Liver (tissue), 9 donors: ENCODE results near the gene CDC37. TPM values are rescaled to one million over a fixed set of nuclear protein-coding genes. Genes with fewer than 3 reads are reported as not detected.

Experiments used
- DNase-seq: peaks from one replicate; pipeline ENCODE4 v3.0.0-alpha.2; 2017; ENCODE audit warnings: low spot score
- H3K27ac ChIP-seq, 2 donors: one replicate each; pipeline ENCODE4 v1.7.0; 2013; ENCODE audit warnings: inconsistent platforms in 2 of 2, low read length in 2 of 2, control low read depth in 1 of 2, low read depth in 1 of 2, mild to moderate bottlenecking in 1 of 2
- H3K27me3 ChIP-seq, 4 donors: one replicate each; pipeline versions ENCODE4 v1.6.1 to v1.7.0; 2013; ENCODE audit warnings: low read length in 3 of 4, inconsistent platforms in 1 of 4, mild to moderate bottlenecking in 1 of 4, moderate library complexity in 1 of 4; ENCODE audit not compliant: control insufficient read depth in 4 of 4, insufficient read depth in 4 of 4
- H3K36me3 ChIP-seq, 4 donors: one replicate each; pipeline versions ENCODE4 v1.6.1 to v1.7.0; 2013; ENCODE audit warnings: low read length in 3 of 4, mild to moderate bottlenecking in 3 of 4, low read depth in 1 of 4, moderate library complexity in 1 of 4; ENCODE audit not compliant: control insufficient read depth in 4 of 4, insufficient read depth in 3 of 4
- H3K4me1 ChIP-seq, 4 donors: one replicate each; pipeline versions ENCODE4 v1.6.1 to v1.7.0; 2013; ENCODE audit warnings: low read length in 3 of 4, mild to moderate bottlenecking in 3 of 4, moderate library complexity in 1 of 4; ENCODE audit not compliant: control insufficient read depth in 4 of 4, insufficient read depth in 4 of 4
- H3K4me3 ChIP-seq, 3 donors: one replicate each; pipeline versions ENCODE4 v1.6.1 to v1.7.0; 2013; ENCODE audit warnings: low read length in 3 of 3, control low read depth in 1 of 3, low read depth in 1 of 3, mild to moderate bottlenecking in 1 of 3
- H3K9ac ChIP-seq, 2 donors: one replicate each; pipeline ENCODE4 v1.7.0; 2013; ENCODE audit warnings: low read length in 2 of 2, mild to moderate bottlenecking in 2 of 2, moderate library complexity in 2 of 2, control low read depth in 1 of 2, low read depth in 1 of 2
- H3K9me3 ChIP-seq, 4 donors: one replicate each; pipeline versions ENCODE4 v1.6.1 to v1.7.0; 2013; ENCODE audit warnings: low read length in 3 of 4; ENCODE audit not compliant: control insufficient read depth in 4 of 4
- CTCF ChIP-seq: fragments of 150-350 bp; IDR thresholded peaks from 2 replicates; pipeline ENCODE4 v1.5.1; 2017; ENCODE audit warnings: improper control_type of control experiment, low read depth, low read length; ENCODE audit not compliant: missing input control
- EGR1 ChIP-seq, 2 donors: IDR thresholded peaks; 2 replicates each; pipeline ENCODE4 v1.6.1; 2016 to 2018; ENCODE audit warnings: antibody characterized with exemption in 2 of 2, low read depth in 2 of 2
- FOXA1 ChIP-seq: IDR thresholded peaks from 2 replicates; pipeline ENCODE4 v1.6.1; 2016; ENCODE audit warnings: antibody characterized with exemption
- FOXA2 ChIP-seq: IDR thresholded peaks from 2 replicates; pipeline ENCODE4 v1.6.1; 2016; ENCODE audit warnings: antibody characterized with exemption
- GABPA ChIP-seq, 2 donors: IDR thresholded peaks in 1 of 2; conservative IDR thresholded peaks in 1 of 2; 2 replicates each; pipeline ENCODE4 v1.6.1; 2016; ENCODE audit warnings: antibody characterized with exemption in 2 of 2, mild to moderate bottlenecking in 1 of 2, moderate library complexity in 1 of 2
- HNF4A ChIP-seq, 2 donors: conservative IDR thresholded peaks; 2 replicates each; pipeline ENCODE4 v1.6.1; 2016; ENCODE audit warnings: antibody characterized with exemption in 2 of 2, mild to moderate bottlenecking in 2 of 2
- HNF4G ChIP-seq: IDR thresholded peaks from 2 replicates; pipeline ENCODE4 v1.6.1; 2016; ENCODE audit warnings: antibody characterized with exemption
- JUND ChIP-seq, 2 donors: IDR thresholded peaks; 2 replicates each; pipeline ENCODE4 v1.6.1; 2016; ENCODE audit warnings: antibody characterized with exemption in 2 of 2
- MAX ChIP-seq: IDR thresholded peaks from 2 replicates; pipeline ENCODE4 v1.6.1; 2016; ENCODE audit warnings: antibody characterized with exemption
- NR2F2 ChIP-seq: IDR thresholded peaks from 2 replicates; pipeline ENCODE4 v1.6.1; 2016; ENCODE audit warnings: antibody characterized with exemption
- RAD21 ChIP-seq, 2 donors: IDR thresholded peaks; 2 replicates each; pipeline ENCODE4 v1.6.1; 2016; ENCODE audit warnings: antibody characterized with exemption in 2 of 2, mild to moderate bottlenecking in 2 of 2
- REST ChIP-seq: IDR thresholded peaks from 2 replicates; pipeline ENCODE4 v1.6.1; 2016; ENCODE audit warnings: antibody characterized with exemption, mild to moderate bottlenecking
- RXRA ChIP-seq, 2 donors: IDR thresholded peaks; 2 replicates each; pipeline ENCODE4 v1.6.1; 2017 to 2018; ENCODE audit warnings: antibody characterized with exemption in 2 of 2, mild to moderate bottlenecking in 1 of 2
- SP1 ChIP-seq: IDR thresholded peaks from 2 replicates; pipeline ENCODE4 v1.6.1; 2018; ENCODE audit warnings: antibody characterized with exemption, mild to moderate bottlenecking
- TAF1 ChIP-seq: conservative IDR thresholded peaks from 2 replicates; pipeline ENCODE4 v1.6.1; 2016; ENCODE audit warnings: antibody characterized with exemption, mild to moderate bottlenecking
- YY1 ChIP-seq: IDR thresholded peaks from 2 replicates; pipeline ENCODE4 v1.6.1; 2016; ENCODE audit warnings: antibody characterized with exemption, mild to moderate bottlenecking
- ZBTB33 ChIP-seq: IDR thresholded peaks from 2 replicates; pipeline ENCODE4 v1.6.1; 2016; ENCODE audit warnings: antibody characterized with exemption
- WGBS: extraction: QIAGEN DNeasy Blood & Tissue Kit; methylation state at CpG from one replicate; pipeline ENCODE4 v1.1.7; 2013; 5-methylcytosine and 5-hydroxymethylcytosine counted together
- polyA plus RNA-seq, 2 donors: library from polyadenylated mRNA; stranded (reverse) in 1 of 2; unstranded in 1 of 2; fragments of 200-250 nt in 1 of 2; fragments of >200 nt in 1 of 2; fragmentation: Nextera tagmentation in 1 of 2; extraction: Ambion mirVana in 1 of 2; gene quantifications; one replicate each; pipeline versions ENCODE4 v1.2.1 to v1.2.3, GENCODE V29; 2013 to 2015
- total RNA-seq, 2 donors: library from RNA; depleted of rRNA; stranded (reverse); fragments of >200 nt; gene quantifications; one replicate each; pipeline ENCODE4 v1.2.3, GENCODE V29; 2014
- donor health status: healthy.
- donor health status: healthy.
- donor health status: healthy.
- donor health status: healthy.
- donor health status: healthy.

The CDC37 gene
- total and polyA plus RNA-seq, 4 donors = 46.0 to 69.9 (median 56.8) TPM

- no peak for TF ChIP-seq YY1
- TF ChIP-seq JUND (IDR thresholded peaks at IDR 0.05) = no peak
- TF ChIP-seq HNF4A (conservative IDR thresholded peaks at IDR 0.05) = no peak
- no peak for TF ChIP-seq MAX
- TF ChIP-seq RXRA (IDR thresholded peaks at IDR 0.05) = no peak
- TF ChIP-seq HNF4G = no peak
- peak in 1 of 2 donors; percentile 29 for TF ChIP-seq GABPA (IDR thresholded peaks at IDR 0.05 in 1 of 2, conservative IDR thresholded peaks at IDR 0.05 in 1 of 2)
- TF ChIP-seq CTCF = no peak
- TF ChIP-seq RAD21 (IDR thresholded peaks at IDR 0.05) = no peak
- Histone ChIP-seq H3K9ac (no peak overlapping the region), H3K9me3 (no peaks in the 10 kb centered on the region), H3K36me3 (peaks cover 10 to 70% (median 30%) of the 10 kb centered on the region in 4 donors), H3K27ac (no peak overlapping the region), H3K4me1 (peaks cover 0 to 5% (median 3%) of the 10 kb centered on the region in 4 donors), H3K27me3 (no peaks in the 10 kb centered on the region), H3K4me3 (no peak overlapping the region)
- no peak for DNase-seq
- 69% methylated on average over 19 of the region's 19 CpGs for WGBS
These were observed 38.7 kb downstream of the CDC37 start for GRCh38 chr19:10364644-10365043.

- DNase-seq = no peak
- H3K9ac ChIP-seq = no peak overlapping the region
- H3K27me3 ChIP-seq = no peaks in the 10 kb centered on the region
- peaks cover 16 to 69% (median 26%) of the 10 kb centered on the region in 4 donors for H3K36me3 ChIP-seq
- H3K4me1 ChIP-seq = peaks cover 0 to 5% (median 3%) of the 10 kb centered on the region in 4 donors
- 92% methylated on average over 12 of the region's 12 CpGs for WGBS
- TF ChIP-seq CTCF = no peak
- no peak for TF ChIP-seq YY1
- TF ChIP-seq FOXA2 = no peak
- TF ChIP-seq TAF1 = no peak
- TF ChIP-seq MAX = no peak
- no peak for TF ChIP-seq FOXA1
- no peak for TF ChIP-seq EGR1 (IDR thresholded peaks at IDR 0.05; ENCODE audit: low read depth in 2 of 2)
- TF ChIP-seq HNF4A (conservative IDR thresholded peaks at IDR 0.05) = no peak
- no peak for TF ChIP-seq RXRA (IDR thresholded peaks at IDR 0.05)
- no peak for TF ChIP-seq GABPA (IDR thresholded peaks at IDR 0.05 in 1 of 2, conservative IDR thresholded peaks at IDR 0.05 in 1 of 2)
- no peaks in the 10 kb centered on the region for H3K9me3 ChIP-seq
- no peak overlapping the region for H3K4me3 ChIP-seq
- H3K27ac ChIP-seq = no peak overlapping the region
These were observed 39.5 kb downstream of the CDC37 start for GRCh38 chr19:10363789-10364281.

GRCh38 chr19:10362259-10362658, 41.1 kb downstream of the CDC37 start:
- H3K36me3 ChIP-seq = peaks cover 14 to 70% (median 23%) of the 10 kb centered on the region in 4 donors
- no peak overlapping the region for H3K4me3 ChIP-seq
- no peak overlapping the region for H3K9ac ChIP-seq
- no peak for DNase-seq
- H3K4me1 ChIP-seq = peaks cover 0 to 5% (median 3%) of the 10 kb centered on the region in 4 donors
- no peaks in the 10 kb centered on the region for H3K27me3 ChIP-seq
- 96% methylated on average over 18 of the region's 18 CpGs for WGBS
- no peak overlapping the region for H3K27ac ChIP-seq
- H3K9me3 ChIP-seq = no peaks in the 10 kb centered on the region
- no peak for TF ChIP-seq GABPA (IDR thresholded peaks at IDR 0.05 in 1 of 2, conservative IDR thresholded peaks at IDR 0.05 in 1 of 2)
- no peak for TF ChIP-seq ZBTB33
- no peak for TF ChIP-seq EGR1 (IDR thresholded peaks at IDR 0.05; ENCODE audit: low read depth in 2 of 2)
- no peak for TF ChIP-seq JUND (IDR thresholded peaks at IDR 0.05)
- no peak for TF ChIP-seq REST
- TF ChIP-seq NR2F2 = no peak
- no peak for TF ChIP-seq YY1
- no peak for TF ChIP-seq HNF4G
- no peak for TF ChIP-seq HNF4A (conservative IDR thresholded peaks at IDR 0.05)
- no peak for TF ChIP-seq SP1
